B cell (primary cell): ENCODE data around the gene CCDC63.

Experiments used
- CTCF ChIP-seq: fragments of 200-600 bp; IDR thresholded peaks from one replicate; pipeline ENCODE4 v1.8.0; 2022; ENCODE audit warnings: antibody characterized with exemption, mild to moderate bottlenecking
- EZH2 ChIP-seq: IDR thresholded peaks from 2 replicates; pipeline ENCODE4 v1.6.1; 2012; ENCODE audit warnings: borderline replicate concordance, low read depth, mild to moderate bottlenecking, moderate library complexity, low read length; ENCODE audit not compliant: insufficient read depth, poor library complexity, severe bottlenecking

- TF ChIP-seq CTCF (no peak), EZH2 (no peak)
Observed at GRCh38 chr12:110841007-110841406, 5.8 kb upstream of the CCDC63 start.
